Measurements from ENCODE around the gene UBALD1.
"Not testable (repeated sequence)": the region's sequence is repeated elsewhere in the genome, so short reads cannot be mapped to it uniquely, and the experiment has no call there.

UBALD1 gene

GRCh38 chr16:4651827-4652226 is 37.1 kb upstream of the UBALD1 start:
- no peak for DNase-seq (ENCODE audit: low read depth)
- no peak overlapping the region for H3K4me3 ChIP-seq (ENCODE audit: low read depth, low read length)
- no peak for TF ChIP-seq CTCF (IDR thresholded peaks at IDR 0.05; ENCODE audit: insufficient read depth, low read depth, low read length, missing control alignments)

- TF ChIP-seq CTCF (IDR thresholded peaks at IDR 0.05; ENCODE audit: insufficient read depth, low read depth, low read length, missing control alignments): peak; percentile 84
- DNase-seq (ENCODE audit: low read depth): peak; percentile 74
- H3K4me3 ChIP-seq (ENCODE audit: low read depth, low read length): not testable (repeated sequence)
Measured at GRCh38 chr16:4650443-4651074, 35.9 kb upstream of the UBALD1 start.

- H3K4me3 ChIP-seq (ENCODE audit: low read depth, low read length): no peak overlapping the region
- no peak for DNase-seq (ENCODE audit: low read depth)
- TF ChIP-seq CTCF (IDR thresholded peaks at IDR 0.05; ENCODE audit: insufficient read depth, low read depth, low read length, missing control alignments): no peak
Measured at GRCh38 chr16:4649744-4650442, 35.2 kb upstream of the UBALD1 start.

- no peak overlapping the region for H3K4me3 ChIP-seq (ENCODE audit: low read depth, low read length)
- no peak for DNase-seq (ENCODE audit: low read depth)
- no peak for TF ChIP-seq CTCF (IDR thresholded peaks at IDR 0.05; ENCODE audit: insufficient read depth, low read depth, low read length, missing control alignments)
Measured at GRCh38 chr16:4648917-4649316, 34.2 kb upstream of the UBALD1 start.

DNA sequence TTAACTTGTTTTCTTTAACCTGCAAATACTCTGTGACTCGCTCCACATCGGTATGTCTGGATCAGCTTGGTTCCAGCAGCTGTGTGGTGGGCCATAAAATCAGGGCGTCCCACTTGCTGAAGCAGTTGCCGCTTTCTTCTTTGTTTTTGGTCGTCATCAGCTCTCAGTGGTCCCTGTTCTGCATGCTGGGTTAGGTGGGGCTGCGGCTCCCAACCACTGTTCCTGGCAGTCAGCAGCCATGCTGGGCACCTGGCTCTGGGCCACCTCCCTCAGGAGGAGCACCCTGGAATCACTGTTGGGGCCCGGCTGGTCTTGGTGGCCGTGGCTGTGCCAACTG is 32.9 kb upstream of the UBALD1 start:
- DNase-seq (ENCODE audit: low read depth): no peak
- no peak for TF ChIP-seq CTCF (IDR thresholded peaks at IDR 0.05; ENCODE audit: insufficient read depth, low read depth, low read length, missing control alignments)

DNA sequence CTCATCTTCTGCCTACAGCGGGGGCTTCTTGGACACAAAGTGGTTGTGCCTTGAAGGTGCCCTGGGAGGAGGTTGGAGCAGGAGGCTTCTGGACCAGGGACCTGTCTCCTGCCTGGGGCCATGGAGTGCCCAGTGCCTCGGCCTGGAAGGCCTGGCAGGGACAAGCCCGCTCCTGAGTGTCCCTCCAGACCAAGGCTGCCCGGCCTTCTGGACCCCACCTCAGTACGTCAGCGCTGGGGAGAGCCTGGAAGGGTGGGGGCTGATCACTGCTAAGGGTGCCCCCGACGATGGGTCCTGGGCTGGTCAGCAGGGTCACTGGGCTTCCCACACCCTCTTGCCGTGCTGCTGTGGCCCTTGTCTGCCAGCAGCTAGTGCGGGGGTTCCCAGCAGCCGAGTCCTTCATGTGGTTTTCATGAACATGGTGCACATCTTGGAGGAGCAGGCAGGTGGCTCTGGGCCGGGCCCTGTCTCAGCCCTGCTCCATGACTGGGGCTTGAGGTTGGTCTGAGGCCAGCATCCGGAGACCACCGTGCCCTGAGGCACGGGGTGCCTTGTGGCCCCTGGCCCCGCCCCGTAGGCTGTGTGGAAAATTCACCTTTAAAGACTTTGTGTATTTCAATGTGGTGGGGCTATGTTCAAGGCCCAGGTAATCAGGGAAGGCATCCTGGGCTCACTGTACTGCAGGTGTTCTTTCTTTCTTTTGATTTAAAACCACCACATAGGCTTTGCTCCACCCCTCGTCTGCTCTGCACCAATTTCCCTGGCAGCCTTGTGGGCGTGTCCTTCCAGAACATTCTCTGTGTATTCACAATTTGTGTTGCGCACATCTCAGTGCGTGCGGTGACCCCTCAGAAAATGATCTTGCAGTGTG is 32.3 kb upstream of the UBALD1 start:
- H3K4me3 ChIP-seq (ENCODE audit: low read depth, low read length): no peak overlapping the region
- TF ChIP-seq CTCF (IDR thresholded peaks at IDR 0.05; ENCODE audit: insufficient read depth, low read depth, low read length, missing control alignments): no peak
- DNase-seq (ENCODE audit: low read depth): no peak

More for the DNA sequence above, 32.9 kb upstream of the UBALD1 start:
- H3K4me3 ChIP-seq (ENCODE audit: low read depth, low read length): no peak overlapping the region

All from GM12865 (cell line).